Keratinocyte (primary cell): ENCODE measurements around the gene SNX30. TPM values are rescaled to one million over a fixed set of nuclear protein-coding genes. Genes with fewer than 3 reads are reported as not detected.
A peak's percentile ranks its signal among the peaks of the same experiment; 100 is the strongest.

ENCODE experiments used
- DNase-seq: peaks from one replicate; pipeline ENCODE4 v3.0.0-alpha.2; 2011; ENCODE audit warnings: low read depth, missing footprints, low spot score
- FAIRE-seq: peaks from 2 replicates; lab custom pipeline; 2011; peaks lifted over from hg19 to GRCh38; lab: Jason Lieb, UNC
- H2AFZ ChIP-seq: 2 replicates; pipeline ENCODE4 v1.6.0; 2012; ENCODE audit warnings: low read length, control low read depth, inconsistent platforms; ENCODE audit not compliant: control insufficient read depth
- H3K27ac ChIP-seq: 2 replicates; pipeline ENCODE4 v1.5.1; 2011; ENCODE audit warnings: low read length; ENCODE audit not compliant: control insufficient read depth, insufficient read depth
- H3K27me3 ChIP-seq: 3 replicates; pipeline ENCODE4 v1.6.0; 2011; ENCODE audit warnings: low read length; ENCODE audit not compliant: control insufficient read depth, insufficient read depth; ENCODE audit errors: extremely low read depth
- H3K36me3 ChIP-seq, 2 experiments: 2 replicates in 1 of 2; 3 replicates in 1 of 2; pipeline ENCODE4 v1.5.1; 2011; ENCODE audit warnings: low read length in 2 of 2, mild to moderate bottlenecking in 1 of 2; ENCODE audit not compliant: control insufficient read depth in 2 of 2, insufficient read depth in 2 of 2; ENCODE audit errors: extremely low read depth in 1 of 2
- H3K4me1 ChIP-seq: 3 replicates; pipeline ENCODE4 v1.5.1; 2011; ENCODE audit warnings: low read length; ENCODE audit not compliant: control insufficient read depth, insufficient read depth; ENCODE audit errors: extremely low read depth
- H3K4me2 ChIP-seq: 3 replicates; pipeline ENCODE4 v1.6.0; 2011; ENCODE audit warnings: low read depth, low read length; ENCODE audit not compliant: control insufficient read depth, insufficient read depth; ENCODE audit errors: extremely low read depth
- H3K4me3 ChIP-seq, 3 experiments: fragments of 200-600 bp in 1 of 3; sonication (generic) in 1 of 3; 2 replicates in 2 of 3; 3 replicates in 1 of 3; pipeline ENCODE4 v1.5.1; 2011 to 2016; ENCODE audit warnings: low read length in 3 of 3, mild to moderate bottlenecking in 3 of 3, control low read depth in 2 of 3, inconsistent platforms in 1 of 3, low read depth in 1 of 3, mixed read lengths in 1 of 3, mixed run types in 1 of 3, moderate library complexity in 1 of 3; ENCODE audit not compliant: control insufficient read depth in 2 of 3, insufficient read depth in 2 of 3; ENCODE audit errors: extremely low read depth in 1 of 3
- H3K79me2 ChIP-seq: 2 replicates; pipeline ENCODE4 v1.6.0; 2012; ENCODE audit warnings: low read length; ENCODE audit not compliant: control insufficient read depth, insufficient read depth
- H3K9ac ChIP-seq: 3 replicates; pipeline ENCODE4 v1.6.0; 2011; ENCODE audit warnings: low read length; ENCODE audit not compliant: control insufficient read depth, insufficient read depth; ENCODE audit errors: extremely low read depth
- H3K9me1 ChIP-seq: 3 replicates; pipeline ENCODE4 v1.6.0; 2011; ENCODE audit warnings: low read length; ENCODE audit not compliant: control insufficient read depth, insufficient read depth; ENCODE audit errors: extremely low read depth
- H3K9me3 ChIP-seq: 2 replicates; pipeline ENCODE4 v1.5.1; 2012; ENCODE audit warnings: low read depth, low read length; ENCODE audit not compliant: control insufficient read depth
- H4K20me1 ChIP-seq: 3 replicates; pipeline ENCODE4 v1.6.0; 2011; ENCODE audit warnings: low read length; ENCODE audit not compliant: control insufficient read depth, insufficient read depth; ENCODE audit errors: extremely low read depth
- EZH2 ChIP-seq: IDR thresholded peaks from one replicate; pipeline ENCODE4 v1.6.1; 2012; ENCODE audit warnings: inconsistent platforms, mild to moderate bottlenecking, low read length, moderate library complexity
- dilution Hi-C: fragments of 300-500 bp; cut with MboI; formaldehyde crosslinking; loops from one replicate; pipeline ENCODE4 v1.7.0; 2020; ENCODE audit warnings: low sequenced_read_pairs; ENCODE audit not compliant: extremely low pct_ligation_motif_present
- polyA plus RNA-seq, 5 experiments: library from polyadenylated mRNA; depleted of rRNA in 3 of 5; stranded (reverse) in 3 of 5; stranded (forward) in 1 of 5; unstranded in 1 of 5; fragments of >200 nt; gene quantifications; 1 replicate in 1 of 5; 2 replicates in 3 of 5; 3 replicates in 1 of 5; pipeline versions ENCODE4 v1.2.1 to v1.2.3, GENCODE V29; 2011 to 2012; ENCODE audit warnings: missing spikeins in 2 of 5, low read depth in 1 of 5, low replicate concordance in 1 of 5
- TF ChIP-seq, protein P1 (sequence below), 3 experiments: IDR thresholded peaks in 1 of 3; conservative IDR thresholded peaks in 1 of 3; optimal IDR thresholded peaks in 1 of 3; 2 replicates in 2 of 3; 3 replicates in 1 of 3; pipeline versions ENCODE3 to v1.5.1; 2011; ENCODE audit warnings: low read length in 3 of 3, mild to moderate bottlenecking in 3 of 3, moderate library complexity in 2 of 3, control low read depth in 1 of 3, inconsistent platforms in 1 of 3; ENCODE audit not compliant: insufficient read depth in 2 of 3; ENCODE audit errors: extremely low read depth in 1 of 3

The SNX30 gene
- polyA plus RNA-seq, 1 donor (not counting 4 experiments of a cell fraction or from before 2014, with no cell fraction given), result 9.0 TPM

DNA sequence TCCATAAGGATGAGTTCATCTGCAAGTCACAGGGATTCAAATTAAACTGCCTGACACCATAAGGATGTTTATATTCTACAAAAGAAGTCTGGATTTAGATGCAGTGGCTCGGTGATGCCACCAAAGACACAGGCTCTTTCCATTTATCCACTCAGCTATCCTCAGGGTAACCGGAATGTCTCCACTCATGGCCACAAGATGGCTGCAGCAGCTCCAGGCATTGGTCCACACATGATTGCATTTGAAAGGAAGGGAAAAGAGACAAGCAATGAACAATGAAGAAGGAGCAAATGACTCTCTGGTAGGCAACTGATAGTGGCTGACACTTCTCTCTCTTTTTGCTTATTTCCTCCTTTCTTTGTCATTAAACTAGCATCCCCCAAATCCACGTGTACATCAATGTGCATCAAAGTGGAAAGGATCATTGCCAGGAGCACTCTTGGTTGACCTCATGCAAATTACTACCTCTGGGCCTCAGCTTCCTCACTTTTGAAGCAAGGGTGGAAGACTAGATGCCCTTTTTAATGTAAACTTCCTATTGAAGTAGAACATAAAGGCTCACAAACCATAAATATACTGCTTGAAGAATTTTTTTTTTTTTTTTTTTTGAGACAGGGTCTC is 7.2 kb upstream of the SNX30 start:
- H3K27me3 ChIP-seq, result no peaks in the 10 kb centered on the region
- H3K4me3 ChIP-seq, result no peak overlapping the region
- H4K20me1 ChIP-seq, result no peaks in the 10 kb centered on the region
- H3K4me2 ChIP-seq, result no peak overlapping the region
- H3K9ac ChIP-seq, result no peak overlapping the region
- FAIRE-seq (no peak), DNase-seq (no peak)
- H3K36me3 ChIP-seq, result no peaks in the 10 kb centered on the region
- dilution Hi-C loops, result no loop called here
- no peaks in the 10 kb centered on the region for H3K9me3 ChIP-seq
- TF ChIP-seq, protein P1, sequence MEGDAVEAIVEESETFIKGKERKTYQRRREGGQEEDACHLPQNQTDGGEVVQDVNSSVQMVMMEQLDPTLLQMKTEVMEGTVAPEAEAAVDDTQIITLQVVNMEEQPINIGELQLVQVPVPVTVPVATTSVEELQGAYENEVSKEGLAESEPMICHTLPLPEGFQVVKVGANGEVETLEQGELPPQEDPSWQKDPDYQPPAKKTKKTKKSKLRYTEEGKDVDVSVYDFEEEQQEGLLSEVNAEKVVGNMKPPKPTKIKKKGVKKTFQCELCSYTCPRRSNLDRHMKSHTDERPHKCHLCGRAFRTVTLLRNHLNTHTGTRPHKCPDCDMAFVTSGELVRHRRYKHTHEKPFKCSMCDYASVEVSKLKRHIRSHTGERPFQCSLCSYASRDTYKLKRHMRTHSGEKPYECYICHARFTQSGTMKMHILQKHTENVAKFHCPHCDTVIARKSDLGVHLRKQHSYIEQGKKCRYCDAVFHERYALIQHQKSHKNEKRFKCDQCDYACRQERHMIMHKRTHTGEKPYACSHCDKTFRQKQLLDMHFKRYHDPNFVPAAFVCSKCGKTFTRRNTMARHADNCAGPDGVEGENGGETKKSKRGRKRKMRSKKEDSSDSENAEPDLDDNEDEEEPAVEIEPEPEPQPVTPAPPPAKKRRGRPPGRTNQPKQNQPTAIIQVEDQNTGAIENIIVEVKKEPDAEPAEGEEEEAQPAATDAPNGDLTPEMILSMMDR (optimal IDR thresholded peaks at IDR 0.05 in 1 of 3, IDR thresholded peaks at IDR 0.05 in 1 of 3, conservative IDR thresholded peaks at IDR 0.05 in 1 of 3; ENCODE audit: extremely low read depth in 1 of 3, insufficient read depth in 2 of 3, low read length in 3 of 3), result peak in 1 of 3 experiments; percentile 60
- TF ChIP-seq EZH2, result no peak
- no peak overlapping the region for H3K27ac ChIP-seq
- H3K4me1 ChIP-seq, result no peaks in the 10 kb centered on the region
- no peaks in the 10 kb centered on the region for H3K9me1 ChIP-seq
- H3K79me2 ChIP-seq, result no peaks in the 10 kb centered on the region
- H2AFZ ChIP-seq, result no peak overlapping the region

DNA sequence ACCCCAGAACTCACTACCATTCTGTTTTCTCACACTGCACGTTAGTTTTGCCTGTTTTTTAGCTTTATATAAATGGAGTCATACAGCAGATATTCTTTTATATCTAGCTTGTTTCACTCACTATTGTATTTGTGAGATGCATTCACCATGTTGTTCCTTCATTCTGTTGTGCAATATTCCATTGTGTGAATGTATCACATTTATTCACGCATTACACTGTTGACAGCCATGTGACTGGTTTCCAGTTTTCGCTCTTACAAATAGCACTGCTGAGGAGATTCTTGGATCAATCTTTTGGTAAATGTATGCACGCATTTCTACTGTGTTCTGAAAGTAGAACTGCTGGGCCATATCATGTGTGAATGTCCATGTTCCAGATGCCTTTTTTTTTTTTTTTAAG is 6.4 kb upstream of the SNX30 start:
- Histone ChIP-seq H3K79me2 (no peaks in the 10 kb centered on the region), H3K36me3 (no peaks in the 10 kb centered on the region), H2AFZ (no peak overlapping the region), H3K4me3 (no peak overlapping the region), H3K27me3 (no peaks in the 10 kb centered on the region), H3K9me1 (no peaks in the 10 kb centered on the region), H3K9me3 (no peaks in the 10 kb centered on the region), H3K4me1 (no peaks in the 10 kb centered on the region), H4K20me1 (no peaks in the 10 kb centered on the region), H3K9ac (no peak overlapping the region), H3K27ac (no peak overlapping the region), H3K4me2 (no peak overlapping the region)
- no peak for TF ChIP-seq EZH2
- TF ChIP-seq, protein P1 (optimal IDR thresholded peaks at IDR 0.05 in 1 of 3, IDR thresholded peaks at IDR 0.05 in 1 of 3, conservative IDR thresholded peaks at IDR 0.05 in 1 of 3; ENCODE audit: extremely low read depth in 1 of 3, insufficient read depth in 2 of 3, low read length in 3 of 3), result no peak
- DNase-seq, result no peak
- dilution Hi-C loops, result no loop called here
- FAIRE-seq, result no peak
